Panc1 (cell line): ENCODE measurements around the gene PDE8B. TPM values are rescaled to one million over a fixed set of nuclear protein-coding genes. Genes with fewer than 3 reads are reported as not detected.

Source experiments
- ATAC-seq: fragments of 200-7000 bp; cut with Tn5 transposase; 2 replicates; pipeline ENCODE4 v1.9.1; 2020; ENCODE audit warnings: mild to moderate bottlenecking, moderate library complexity
- BruUV-seq: library from RNA; stranded (reverse); fragments of 400-500 nt; replicated peaks from 2 replicates; lab custom pipeline; 2021; lab: Mats Ljungman, UMichigan
- CTCF ChIA-PET: fragments of 300-600 bp; sonication (Branson Sonifier 250); formaldehyde crosslinking; loops from one replicate; lab custom pipeline; 2022; ENCODE audit warnings: antibody characterized with exemption; lab: Charles Lee
- POLR2A ChIA-PET: fragments of 300-600 bp; sonication (Branson Sonifier 250); formaldehyde crosslinking; loops from one replicate; lab custom pipeline; 2022; ENCODE audit warnings: antibody characterized with exemption; lab: Charles Lee
- DNase-seq: peaks from one replicate; pipeline ENCODE4 v3.0.0-alpha.2; 2010; ENCODE audit warnings: low read depth, low spot score
- H3K27ac ChIP-seq: 2 replicates; pipeline ENCODE4 v1.5.1; 2011; ENCODE audit warnings: mild to moderate bottlenecking, low read length, inconsistent platforms
- H3K27me3 ChIP-seq: fragments of 200-500 bp; sonication (Bioruptor generic); 2 replicates; pipeline ENCODE4 v1.6.0; 2014; ENCODE audit warnings: low read length, inconsistent platforms; ENCODE audit not compliant: control insufficient read depth, insufficient read depth
- H3K36me3 ChIP-seq: fragments of 200-500 bp; sonication (Bioruptor generic); 2 replicates; pipeline ENCODE4 v1.5.1; 2014; ENCODE audit warnings: inconsistent platforms, mild to moderate bottlenecking, low read length, moderate library complexity; ENCODE audit not compliant: control insufficient read depth, insufficient read depth
- H3K4me1 ChIP-seq: 2 replicates; pipeline ENCODE4 v1.5.1; 2011; ENCODE audit warnings: inconsistent platforms, mild to moderate bottlenecking, low read length, moderate library complexity; ENCODE audit not compliant: control insufficient read depth, insufficient read depth
- H3K4me3 ChIP-seq, 2 experiments: 2 replicates each; pipeline ENCODE4 v1.5.1; 2011 to 2012; ENCODE audit warnings: low read depth in 2 of 2, low read length in 2 of 2, mild to moderate bottlenecking in 2 of 2, inconsistent platforms in 1 of 2, moderate library complexity in 1 of 2
- H3K9me3 ChIP-seq: fragments of 200-500 bp; sonication (Bioruptor generic); 2 replicates; pipeline ENCODE4 v1.5.1; 2014; ENCODE audit warnings: low read depth, mild to moderate bottlenecking, inconsistent platforms, low read length, moderate library complexity; ENCODE audit not compliant: control insufficient read depth, insufficient read depth
- POLR2AphosphoS5 ChIP-seq: IDR thresholded peaks from 2 replicates; pipeline ENCODE4 v1.6.1; 2012; ENCODE audit warnings: mild to moderate bottlenecking, low read depth, low read length, moderate library complexity
- SIN3A ChIP-seq: IDR thresholded peaks from 2 replicates; pipeline ENCODE4 v1.6.1; 2012; ENCODE audit warnings: low read depth, mild to moderate bottlenecking, low read length, moderate library complexity, borderline replicate concordance; ENCODE audit not compliant: insufficient read depth
- TCF7L2 ChIP-seq: IDR thresholded peaks from 2 replicates; pipeline ENCODE4 v1.6.1; 2011; ENCODE audit warnings: mild to moderate bottlenecking, low read depth, low read length, inconsistent platforms
- in situ Hi-C: cut with HindIII; loops from 2 replicates; pipeline ENCODE4 v1.10.0; 2016; ENCODE audit warnings: low sequenced_read_pairs, low pct_unique_long_range_greater_than_20kb
- intact Hi-C: fragments of 100-400 bp; cut with micrococcal nuclease; formaldehyde crosslinking; loops from one replicate; pipeline ENCODE4 v1.10.0; 2022; ENCODE audit not compliant: unreplicated experiment
- total RNA-seq: library from RNA; stranded (reverse); gene quantifications from one replicate; pipeline ENCODE4 v1.2.1, GENCODE V29; 2021; ENCODE audit not compliant: unreplicated experiment
- TF ChIP-seq, protein P1 (sequence below): fragments of 450-650 bp; IDR thresholded peaks from 2 replicates; pipeline ENCODE4 v1.5.1; 2017; ENCODE audit warnings: mild to moderate bottlenecking
- TF ChIP-seq, protein P2 (sequence below), 2 experiments: IDR thresholded peaks; 2 replicates each; pipeline ENCODE4 v1.6.1; 2011 to 2012; ENCODE audit warnings: low read depth in 2 of 2, control low read depth in 1 of 2, low read length in 1 of 2, mild to moderate bottlenecking in 1 of 2, moderate library complexity in 1 of 2; ENCODE audit not compliant: insufficient read depth in 1 of 2

The PDE8B gene
- total RNA-seq, 1 experiment from 2014 or later, result 0.62 TPM

DNA sequence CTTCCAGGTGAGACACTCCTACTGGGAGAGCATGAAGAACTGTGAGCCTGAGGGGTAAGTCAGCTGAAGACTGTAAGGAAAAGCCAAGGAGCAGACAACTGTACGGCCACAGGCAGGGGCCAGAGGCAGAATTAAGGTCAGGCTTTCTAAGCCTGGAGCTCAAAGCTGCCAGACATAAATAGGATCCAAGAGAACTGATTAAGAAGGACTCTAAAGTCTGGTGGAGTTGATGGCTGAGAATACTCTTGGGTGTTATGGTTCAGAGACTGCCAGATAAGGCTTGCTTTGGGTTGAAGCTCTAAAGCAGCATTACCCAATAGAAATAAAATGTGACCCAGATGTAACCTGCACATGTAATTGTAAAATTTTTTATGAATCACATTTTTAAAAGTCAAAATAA lies 12.2 kb downstream of the PDE8B start:
- intact Hi-C loops, result no loop called here
- no TSS peak for BruUV-seq
- ATAC-seq, result no peak
- in situ Hi-C loops, result no loop called here
- DNase-seq, result no peak
- no peak overlapping the region for H3K27ac ChIP-seq
- no peaks in the 10 kb centered on the region for H3K36me3 ChIP-seq
- ChIA-PET CTCF (no interaction called here), POLR2A (no interaction called here)
- peaks cover 7% of the 10 kb centered on the region; the same call in 1 of the 2 replicates for H3K4me1 ChIP-seq
- peaks cover 11% of the 10 kb centered on the region for H3K27me3 ChIP-seq
- H3K4me3 ChIP-seq, result no peak overlapping the region
- TF ChIP-seq, protein P1, sequence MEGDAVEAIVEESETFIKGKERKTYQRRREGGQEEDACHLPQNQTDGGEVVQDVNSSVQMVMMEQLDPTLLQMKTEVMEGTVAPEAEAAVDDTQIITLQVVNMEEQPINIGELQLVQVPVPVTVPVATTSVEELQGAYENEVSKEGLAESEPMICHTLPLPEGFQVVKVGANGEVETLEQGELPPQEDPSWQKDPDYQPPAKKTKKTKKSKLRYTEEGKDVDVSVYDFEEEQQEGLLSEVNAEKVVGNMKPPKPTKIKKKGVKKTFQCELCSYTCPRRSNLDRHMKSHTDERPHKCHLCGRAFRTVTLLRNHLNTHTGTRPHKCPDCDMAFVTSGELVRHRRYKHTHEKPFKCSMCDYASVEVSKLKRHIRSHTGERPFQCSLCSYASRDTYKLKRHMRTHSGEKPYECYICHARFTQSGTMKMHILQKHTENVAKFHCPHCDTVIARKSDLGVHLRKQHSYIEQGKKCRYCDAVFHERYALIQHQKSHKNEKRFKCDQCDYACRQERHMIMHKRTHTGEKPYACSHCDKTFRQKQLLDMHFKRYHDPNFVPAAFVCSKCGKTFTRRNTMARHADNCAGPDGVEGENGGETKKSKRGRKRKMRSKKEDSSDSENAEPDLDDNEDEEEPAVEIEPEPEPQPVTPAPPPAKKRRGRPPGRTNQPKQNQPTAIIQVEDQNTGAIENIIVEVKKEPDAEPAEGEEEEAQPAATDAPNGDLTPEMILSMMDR, result no peak
- no peak for TF ChIP-seq POLR2AphosphoS5
- no peak for TF ChIP-seq SIN3A
- TF ChIP-seq, protein P2, sequence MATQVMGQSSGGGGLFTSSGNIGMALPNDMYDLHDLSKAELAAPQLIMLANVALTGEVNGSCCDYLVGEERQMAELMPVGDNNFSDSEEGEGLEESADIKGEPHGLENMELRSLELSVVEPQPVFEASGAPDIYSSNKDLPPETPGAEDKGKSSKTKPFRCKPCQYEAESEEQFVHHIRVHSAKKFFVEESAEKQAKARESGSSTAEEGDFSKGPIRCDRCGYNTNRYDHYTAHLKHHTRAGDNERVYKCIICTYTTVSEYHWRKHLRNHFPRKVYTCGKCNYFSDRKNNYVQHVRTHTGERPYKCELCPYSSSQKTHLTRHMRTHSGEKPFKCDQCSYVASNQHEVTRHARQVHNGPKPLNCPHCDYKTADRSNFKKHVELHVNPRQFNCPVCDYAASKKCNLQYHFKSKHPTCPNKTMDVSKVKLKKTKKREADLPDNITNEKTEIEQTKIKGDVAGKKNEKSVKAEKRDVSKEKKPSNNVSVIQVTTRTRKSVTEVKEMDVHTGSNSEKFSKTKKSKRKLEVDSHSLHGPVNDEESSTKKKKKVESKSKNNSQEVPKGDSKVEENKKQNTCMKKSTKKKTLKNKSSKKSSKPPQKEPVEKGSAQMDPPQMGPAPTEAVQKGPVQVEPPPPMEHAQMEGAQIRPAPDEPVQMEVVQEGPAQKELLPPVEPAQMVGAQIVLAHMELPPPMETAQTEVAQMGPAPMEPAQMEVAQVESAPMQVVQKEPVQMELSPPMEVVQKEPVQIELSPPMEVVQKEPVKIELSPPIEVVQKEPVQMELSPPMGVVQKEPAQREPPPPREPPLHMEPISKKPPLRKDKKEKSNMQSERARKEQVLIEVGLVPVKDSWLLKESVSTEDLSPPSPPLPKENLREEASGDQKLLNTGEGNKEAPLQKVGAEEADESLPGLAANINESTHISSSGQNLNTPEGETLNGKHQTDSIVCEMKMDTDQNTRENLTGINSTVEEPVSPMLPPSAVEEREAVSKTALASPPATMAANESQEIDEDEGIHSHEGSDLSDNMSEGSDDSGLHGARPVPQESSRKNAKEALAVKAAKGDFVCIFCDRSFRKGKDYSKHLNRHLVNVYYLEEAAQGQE (IDR thresholded peaks at IDR 0.05; ENCODE audit: insufficient read depth in 1 of 2, low read depth in 2 of 2, low read length in 1 of 2), result no peak
- TF ChIP-seq TCF7L2, result no peak
- no peaks in the 10 kb centered on the region for H3K9me3 ChIP-seq

DNA sequence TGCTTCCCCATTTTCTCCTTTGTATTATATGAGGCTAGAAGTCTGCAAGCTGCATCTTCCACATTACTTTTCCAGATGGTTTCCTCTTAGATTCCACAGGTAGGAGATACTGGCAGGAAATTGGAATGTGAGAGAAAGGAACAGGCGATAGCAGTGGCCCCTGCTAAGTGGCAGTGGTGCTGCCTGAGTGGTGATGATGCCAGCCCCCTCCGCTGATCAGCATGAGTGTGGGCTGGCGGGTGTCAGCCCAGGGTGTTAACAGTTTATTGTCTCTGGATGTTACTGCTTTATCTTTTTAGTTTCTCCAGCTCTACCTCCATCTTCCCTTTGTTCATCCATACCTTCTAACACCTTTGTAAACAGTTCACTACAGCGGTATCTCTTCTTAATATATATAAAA lies 13.2 kb downstream of the PDE8B start:
- Histone ChIP-seq H3K9me3 (no peaks in the 10 kb centered on the region), H3K4me1 (peaks cover 7% of the 10 kb centered on the region; the same call in 1 of the 2 replicates), H3K27me3 (peaks cover 12% of the 10 kb centered on the region), H3K36me3 (no peaks in the 10 kb centered on the region), H3K27ac (no peak overlapping the region), H3K4me3 (no peak overlapping the region)
- DNase-seq (no peak), ATAC-seq (no peak)
- intact Hi-C loops, result no loop called here
- in situ Hi-C loops, result no loop called here
- BruUV-seq, result no TSS peak
- ChIA-PET CTCF (interaction anchor here (0.6 kb wide), 1 partner anchor 21 kb away, joined by 3 read pairs; no protein-coding TSS in a partner anchor), POLR2A (no interaction called here)
- TF ChIP-seq, protein P1, result no peak
- TF ChIP-seq, protein P2 (IDR thresholded peaks at IDR 0.05; ENCODE audit: insufficient read depth in 1 of 2, low read depth in 2 of 2, low read length in 1 of 2), result no peak
- no peak for TF ChIP-seq SIN3A
- TF ChIP-seq TCF7L2, result no peak
- TF ChIP-seq POLR2AphosphoS5, result no peak
